Measurements from ENCODE around the gene CENPQ.

The CENPQ gene

GRCh38 chr6:49453221-49453620 lies 9.9 kb upstream of the CENPQ start:
- in situ Hi-C loops (cut with MboI; ENCODE audit: low pct_unique_long_range_greater_than_20kb, low sequenced_read_pairs, unreplicated experiment) = no loop called here
- DNase-seq (ENCODE audit: low spot score) = no peak
- TF ChIP-seq CTCF (IDR thresholded peaks at IDR 0.05; ENCODE audit: extremely low read depth, insufficient read depth, missing control alignments) = no peak

GRCh38 chr6:49454787-49455709 lies 8.1 kb upstream of the CENPQ start:
- no peak for DNase-seq (ENCODE audit: low spot score)
- in situ Hi-C loops (cut with MboI; ENCODE audit: low pct_unique_long_range_greater_than_20kb, low sequenced_read_pairs, unreplicated experiment) = no loop called here
- TF ChIP-seq CTCF (IDR thresholded peaks at IDR 0.05; ENCODE audit: extremely low read depth, insufficient read depth, missing control alignments) = no peak

- no peak for TF ChIP-seq CTCF (IDR thresholded peaks at IDR 0.05; ENCODE audit: extremely low read depth, insufficient read depth, missing control alignments)
- no peak for DNase-seq (ENCODE audit: low spot score)
- in situ Hi-C loops (cut with MboI; ENCODE audit: low pct_unique_long_range_greater_than_20kb, low sequenced_read_pairs, unreplicated experiment) = no loop called here
Observed at GRCh38 chr6:49457771-49458170, 5.4 kb upstream of the CENPQ start.

- no peak for DNase-seq (ENCODE audit: low spot score)
- no peak for TF ChIP-seq CTCF (IDR thresholded peaks at IDR 0.05; ENCODE audit: extremely low read depth, insufficient read depth, missing control alignments)
- in situ Hi-C loops (cut with MboI; ENCODE audit: low pct_unique_long_range_greater_than_20kb, low sequenced_read_pairs, unreplicated experiment) = no loop called here
Observed at GRCh38 chr6:49462071-49462470, 1.1 kb upstream of the CENPQ start.

- no peak for DNase-seq (ENCODE audit: low spot score)
- in situ Hi-C loops (cut with MboI; ENCODE audit: low pct_unique_long_range_greater_than_20kb, low sequenced_read_pairs, unreplicated experiment) = no loop called here
Observed at GRCh38 chr6:49462599-49462926, 607 bp upstream of the CENPQ start.

GRCh38 chr6:49463612-49463967 lies 420 bp downstream of the CENPQ start:
- in situ Hi-C loops (cut with MboI; ENCODE audit: low pct_unique_long_range_greater_than_20kb, low sequenced_read_pairs, unreplicated experiment) = no loop called here
- DNase-seq (ENCODE audit: low spot score) = no peak
- TF ChIP-seq CTCF (IDR thresholded peaks at IDR 0.05; ENCODE audit: extremely low read depth, insufficient read depth, missing control alignments) = no peak

More at GRCh38 chr6:49462599-49462926, 607 bp upstream of the CENPQ start:
- no peak for TF ChIP-seq CTCF (IDR thresholded peaks at IDR 0.05; ENCODE audit: extremely low read depth, insufficient read depth, missing control alignments)

Measured in GM13977 (cell line).